HG03060 (cell line): ENCODE data around the gene NECTIN4.
"Not testable (repeated sequence)": the region's sequence is repeated elsewhere in the genome, so short reads cannot be mapped to it uniquely, and the experiment has no call there.

ENCODE experiments used
- ATAC-seq: cut with Tn5 transposase; IDR thresholded peaks from one replicate; pipeline ENCODE4 v1.9.1; 2021; ENCODE audit warnings: low read depth, moderate number of reproducible peaks; ENCODE audit not compliant: unreplicated experiment

Gene NECTIN4

GRCh38 chr1:161089251-161089924, at the start of gene NECTIN4:
TSS of gene NECTIN4 (minus strand) at chr1:161089558. CDS start at chr1:161089296, 262 bp downstream.
- ATAC-seq = no peak

DNA sequence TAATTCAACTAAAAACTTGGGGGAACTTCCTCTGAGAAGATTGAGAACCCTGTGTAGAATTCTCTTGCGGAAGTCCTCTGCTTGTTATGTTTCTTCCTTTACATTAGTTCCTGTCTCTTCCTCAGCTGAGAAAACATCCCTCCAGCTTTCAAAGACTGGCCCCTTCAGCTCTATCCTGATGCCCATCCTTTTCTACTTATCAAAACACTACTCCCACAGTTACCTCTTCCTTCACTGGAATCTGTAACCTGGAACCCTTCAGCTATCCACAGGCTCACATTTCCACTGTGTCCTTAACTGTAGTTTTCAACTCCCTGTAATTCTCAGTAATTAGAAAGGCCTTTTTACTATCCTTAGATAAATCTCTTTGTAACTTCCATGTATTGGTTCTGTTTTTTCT, 49.1 kb upstream of the NECTIN4 start:
- ATAC-seq = no peak

GRCh38 chr1:161137881-161138280, 48.5 kb upstream of the NECTIN4 start:
- no peak for ATAC-seq

DNA sequence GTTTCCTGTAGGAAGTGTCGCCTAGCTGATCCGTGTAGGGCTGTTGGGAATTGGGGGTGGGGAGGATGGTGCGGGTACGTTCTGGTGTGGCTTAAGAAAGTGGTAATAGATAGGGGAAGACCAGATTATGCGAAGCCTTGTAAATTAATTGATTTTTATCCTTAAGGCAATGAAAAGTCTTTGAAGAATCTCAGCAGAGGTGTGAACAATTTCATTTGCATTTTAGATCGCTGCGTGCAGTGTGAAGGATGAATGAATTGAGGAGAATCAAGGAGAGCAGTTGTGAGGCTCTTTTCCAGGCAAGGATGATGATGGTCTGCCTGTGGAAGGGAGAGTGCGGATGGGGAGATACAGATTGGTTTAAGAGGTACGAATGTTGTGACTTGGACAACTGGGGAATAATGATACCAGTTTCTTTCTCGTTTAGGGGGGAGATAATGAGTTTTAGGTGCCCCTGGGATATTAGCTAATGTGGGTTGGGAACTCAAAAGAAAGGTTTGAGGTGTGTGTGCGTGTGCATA, 43.9 kb upstream of the NECTIN4 start:
- no peak for ATAC-seq

- peak; percentile 84 for ATAC-seq
Observed at GRCh38 chr1:161132410-161133219, 43.3 kb upstream of the NECTIN4 start, which contains the start of gene DEDD. TSS of gene DEDD (minus strand) at chr1:161132667. CDS start at chr1:161124462, 8,205 bp downstream.

DNA sequence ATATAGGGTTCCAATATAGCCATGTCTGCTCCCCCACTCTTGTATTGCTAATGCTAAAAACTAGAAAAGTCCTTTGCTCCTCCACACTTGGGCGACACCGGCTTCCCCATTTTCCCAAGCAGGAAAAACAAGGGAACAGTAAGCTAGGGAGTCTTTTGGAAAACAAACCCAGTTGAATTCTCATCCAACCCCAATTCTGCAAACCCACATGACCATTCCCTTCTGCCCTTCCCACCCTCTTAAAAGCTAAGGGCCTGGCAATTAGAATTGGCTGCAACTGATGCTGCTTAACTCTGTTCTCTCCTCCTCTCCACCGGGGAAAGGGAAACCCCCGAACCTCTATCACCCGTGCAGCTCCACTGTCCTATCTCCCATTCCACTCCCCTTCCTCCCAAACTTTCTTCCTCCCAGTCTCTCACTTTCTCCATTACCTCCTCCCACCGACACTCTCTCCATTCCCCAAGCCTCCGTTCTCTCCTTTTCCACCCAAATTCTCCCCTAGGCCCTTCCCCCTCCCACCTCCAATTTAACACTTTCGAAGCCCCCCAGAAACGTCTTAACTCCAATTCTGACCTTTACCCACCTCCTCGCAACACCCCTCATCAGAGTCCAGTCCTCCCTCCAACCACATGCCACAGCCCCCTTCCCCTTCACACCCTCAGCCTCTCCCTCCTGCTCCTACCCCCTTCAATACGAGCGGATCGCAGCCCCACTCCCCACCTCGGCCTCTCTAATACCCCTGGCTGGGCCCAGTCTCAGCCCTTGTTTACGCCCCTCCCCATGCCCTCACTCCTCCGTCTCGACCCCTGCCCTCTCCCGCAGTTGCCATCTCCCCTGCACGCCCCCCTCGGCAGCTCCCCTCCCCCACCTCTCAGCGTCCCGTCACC, 42.4 kb upstream of the NECTIN4 start:
- no peak for ATAC-seq

- ATAC-seq = no peak
Observed at GRCh38 chr1:161130266-161130665, 40.9 kb upstream of the NECTIN4 start.

GRCh38 chr1:161128591-161129420, 39.4 kb upstream of the NECTIN4 start:
- no peak for ATAC-seq

- no peak for ATAC-seq
Observed at GRCh38 chr1:161127649-161128048, 38.3 kb upstream of the NECTIN4 start.

DNA sequence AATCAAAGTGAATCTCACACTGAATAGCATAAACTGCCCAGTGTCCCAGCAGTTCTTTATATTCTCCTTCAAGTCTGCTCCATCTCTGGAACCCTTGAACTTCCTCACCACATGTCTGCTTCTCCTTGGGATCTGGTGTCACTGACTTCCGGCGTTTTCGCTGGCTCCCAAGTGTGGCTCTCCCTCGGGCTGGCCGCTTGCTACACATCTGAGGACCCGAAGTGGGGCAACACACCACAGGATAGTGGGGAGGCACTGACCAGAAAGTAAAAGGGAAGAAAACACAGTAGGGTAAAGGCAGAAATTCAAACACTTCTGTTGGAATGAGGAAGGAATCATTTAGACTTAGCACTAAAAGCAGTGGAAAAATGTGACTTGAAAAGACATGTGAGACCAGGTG, 33.6 kb upstream of the NECTIN4 start:
- no peak for ATAC-seq

- ATAC-seq = no peak
Observed at GRCh38 chr1:161121834-161122233, 32.5 kb upstream of the NECTIN4 start.

- no peak for ATAC-seq
Observed at GRCh38 chr1:161121042-161121650, 31.8 kb upstream of the NECTIN4 start.

DNA sequence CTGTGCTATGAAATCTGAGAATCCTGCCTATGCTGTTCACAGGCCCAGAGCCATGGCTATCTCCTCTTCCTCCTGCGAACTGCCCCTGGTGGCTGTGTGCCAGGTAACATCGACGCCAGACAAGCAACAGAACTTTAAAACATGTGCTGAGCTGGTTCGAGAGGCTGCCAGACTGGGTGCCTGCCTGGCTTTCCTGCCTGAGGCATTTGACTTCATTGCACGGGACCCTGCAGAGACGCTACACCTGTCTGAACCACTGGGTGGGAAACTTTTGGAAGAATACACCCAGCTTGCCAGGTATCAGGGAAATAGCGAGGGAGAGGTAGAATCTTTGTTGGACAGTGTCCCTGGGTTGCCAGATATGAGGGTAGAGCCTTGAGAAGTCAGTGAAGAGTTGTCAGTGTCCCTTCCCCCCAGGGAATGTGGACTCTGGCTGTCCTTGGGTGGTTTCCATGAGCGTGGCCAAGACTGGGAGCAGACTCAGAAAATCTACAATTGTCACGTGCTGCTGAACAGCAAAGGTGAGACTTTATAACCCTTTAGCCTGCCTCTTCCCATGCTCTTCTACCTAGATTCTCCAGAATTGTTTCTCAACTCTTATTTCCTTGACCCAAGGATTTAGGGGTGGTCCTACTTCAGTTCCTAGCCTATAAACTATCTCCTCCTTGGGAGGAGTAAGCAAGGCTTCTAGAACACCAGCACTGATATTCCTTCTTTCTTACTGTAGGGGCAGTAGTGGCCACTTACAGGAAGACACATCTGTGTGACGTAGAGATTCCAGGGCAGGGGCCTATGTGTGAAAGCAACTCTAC, 29.9 kb upstream of the NECTIN4 start:
- ATAC-seq = no peak

DNA sequence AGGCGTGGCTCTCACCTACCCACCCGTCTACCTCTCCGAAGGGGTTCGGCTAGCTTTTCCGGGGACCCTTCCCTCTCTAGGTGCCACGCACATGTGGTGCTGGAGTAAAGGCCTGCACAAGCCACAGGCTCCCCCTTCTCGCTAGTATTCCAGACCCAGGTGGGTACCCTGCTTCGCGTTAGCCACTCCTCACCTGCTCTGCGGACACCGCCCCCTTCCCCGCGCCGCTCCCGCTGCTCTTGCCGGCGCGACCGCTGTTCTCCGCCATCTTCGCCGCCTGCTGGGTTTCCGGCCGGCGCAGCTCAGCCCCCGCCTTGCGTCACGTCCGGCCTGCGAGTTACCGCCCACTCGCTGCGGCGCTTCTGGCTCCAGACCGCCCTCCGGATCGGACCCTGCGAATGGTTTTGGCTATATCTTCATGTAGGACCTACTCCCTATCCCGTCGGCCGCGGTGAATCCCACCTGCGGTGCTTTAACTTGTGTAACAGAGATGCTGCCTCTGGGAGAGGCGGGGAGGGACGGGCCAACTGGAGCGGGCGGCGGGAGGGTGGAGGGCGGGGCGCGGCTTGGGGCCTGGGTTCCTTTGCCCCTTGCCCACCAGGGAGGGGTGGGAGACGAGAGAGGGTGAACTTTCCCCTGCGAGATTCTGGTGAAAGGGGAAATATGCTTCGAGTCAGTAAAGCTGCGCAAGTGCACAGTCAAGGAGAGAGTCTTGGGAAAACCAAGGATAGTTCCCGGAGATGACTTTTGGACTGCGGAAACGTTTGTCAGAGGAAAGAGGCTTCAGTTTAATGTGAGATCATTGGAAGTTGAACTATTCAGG, 28.6 kb upstream of the NECTIN4 start, which contains the start of the genes NIT1 and PFDN2:
NIT1 (plus strand) TSS at position 347 of the 823 bp plus-strand sequence; CDS start at position 419, 72 bp downstream.
PFDN2 (minus strand) TSS at position 279 of the 823 bp plus-strand sequence; CDS start at position 268, 11 bp downstream.
- ATAC-seq = peak; percentile 46

- not testable (repeated sequence) for ATAC-seq
Observed at GRCh38 chr1:161115961-161116360, 26.6 kb upstream of the NECTIN4 start.

GRCh38 chr1:161115132-161115711, 25.9 kb upstream of the NECTIN4 start:
- ATAC-seq = no peak

GRCh38 chr1:161114556-161114955, 25.2 kb upstream of the NECTIN4 start:
- ATAC-seq = no peak
